GM18511 (cell line): ENCODE results near the gene CLDND2.
A peak's percentile ranks its signal among the peaks of the same experiment; 100 is the strongest.

Experiments used
- ATAC-seq: cut with Tn5 transposase; IDR thresholded peaks from one replicate; pipeline ENCODE4 v1.9.1; 2021; ENCODE audit warnings: mild to moderate bottlenecking, moderate library complexity; ENCODE audit not compliant: unreplicated experiment

CLDND2 gene

DNA sequence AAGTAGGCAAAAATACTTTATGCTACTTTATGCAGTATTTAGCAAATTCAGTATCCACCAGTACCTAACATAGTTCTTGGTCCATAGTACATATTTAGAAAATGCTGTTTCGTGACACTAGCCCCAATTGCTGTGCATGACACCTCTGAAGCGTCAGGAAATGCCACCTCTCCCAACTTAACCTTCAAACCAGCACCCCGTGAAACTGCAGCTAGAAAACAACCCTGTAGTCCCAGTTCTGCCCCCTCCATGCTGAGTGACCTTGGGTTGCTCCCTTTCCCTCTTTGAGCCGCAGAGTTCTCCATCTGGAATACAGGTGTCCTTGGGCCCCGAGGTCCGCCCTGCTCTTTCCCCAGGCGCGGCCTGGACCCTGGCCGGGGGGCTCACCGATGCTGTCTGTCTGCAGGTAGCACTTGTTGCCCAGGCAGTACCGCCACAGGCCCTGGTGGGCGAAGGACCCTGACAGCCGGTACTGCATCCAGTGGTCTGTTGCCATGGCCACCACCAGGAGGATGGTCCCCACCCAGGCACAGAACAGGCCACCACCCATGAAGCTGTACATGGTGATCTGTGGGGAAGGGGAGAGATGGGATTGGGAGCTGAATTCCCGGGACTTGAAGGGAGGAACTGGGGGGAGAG is 18.2 kb upstream of the CLDND2 start:
- ATAC-seq = no peak

DNA sequence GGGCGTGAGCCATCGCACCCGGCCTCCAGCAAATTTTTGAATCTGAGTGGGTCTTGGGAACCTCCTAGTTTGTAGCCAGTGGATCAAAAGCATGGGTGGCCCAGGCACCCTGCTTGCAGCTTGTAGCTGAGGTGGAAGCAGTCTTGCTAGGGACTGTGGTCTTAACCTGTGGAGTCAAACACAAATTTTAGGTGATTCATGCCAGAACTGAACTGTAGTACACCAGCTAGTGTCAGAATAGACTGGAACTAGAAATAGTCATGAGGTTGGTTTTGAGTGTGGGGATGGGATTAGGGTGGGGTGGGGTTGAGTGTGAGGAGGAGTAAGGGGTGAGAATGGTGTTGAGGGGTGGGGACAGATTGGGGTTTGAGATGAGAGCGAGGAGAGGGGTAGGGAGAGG is 13.2 kb upstream of the CLDND2 start:
- no peak for ATAC-seq

DNA sequence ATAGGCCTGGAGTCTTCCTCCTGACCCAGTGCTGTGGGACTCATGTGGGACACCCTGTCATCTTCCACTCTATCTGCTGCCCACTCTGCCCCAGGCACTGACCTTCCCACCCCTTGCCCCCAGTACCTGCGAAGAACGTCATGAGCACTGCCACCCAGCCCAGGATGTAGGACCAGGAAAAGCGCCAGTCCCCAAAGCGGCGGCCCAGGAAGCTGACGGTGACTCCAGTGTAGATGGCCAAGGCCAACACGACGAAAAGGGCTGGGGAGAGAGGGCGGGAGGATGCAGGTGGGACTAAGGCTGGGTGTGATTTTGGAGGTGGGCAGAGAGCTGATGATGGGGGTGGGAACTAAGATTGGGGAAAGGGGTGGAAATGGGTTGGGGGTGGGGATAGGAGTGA is 11.6 kb upstream of the CLDND2 start:
- no peak for ATAC-seq

DNA sequence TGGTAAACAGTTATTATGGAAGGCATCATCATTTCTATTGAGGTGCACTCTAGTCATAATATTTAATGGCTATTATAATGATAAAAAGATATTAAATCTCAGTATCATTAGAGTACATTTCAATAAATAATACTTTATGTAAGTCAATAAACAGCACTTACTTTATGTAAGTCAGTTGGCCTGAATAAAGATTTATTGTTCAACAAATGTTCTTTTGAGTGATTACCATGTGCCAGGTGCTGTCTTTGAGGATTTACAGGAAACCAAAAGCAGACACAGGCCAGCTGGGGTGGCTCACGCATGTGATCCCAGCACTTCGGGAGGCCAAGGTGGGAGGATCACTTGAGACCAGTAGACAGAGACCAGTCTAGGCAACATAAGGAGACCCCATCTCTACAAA is 8.6 kb upstream of the CLDND2 start:
- ATAC-seq = no peak

DNA sequence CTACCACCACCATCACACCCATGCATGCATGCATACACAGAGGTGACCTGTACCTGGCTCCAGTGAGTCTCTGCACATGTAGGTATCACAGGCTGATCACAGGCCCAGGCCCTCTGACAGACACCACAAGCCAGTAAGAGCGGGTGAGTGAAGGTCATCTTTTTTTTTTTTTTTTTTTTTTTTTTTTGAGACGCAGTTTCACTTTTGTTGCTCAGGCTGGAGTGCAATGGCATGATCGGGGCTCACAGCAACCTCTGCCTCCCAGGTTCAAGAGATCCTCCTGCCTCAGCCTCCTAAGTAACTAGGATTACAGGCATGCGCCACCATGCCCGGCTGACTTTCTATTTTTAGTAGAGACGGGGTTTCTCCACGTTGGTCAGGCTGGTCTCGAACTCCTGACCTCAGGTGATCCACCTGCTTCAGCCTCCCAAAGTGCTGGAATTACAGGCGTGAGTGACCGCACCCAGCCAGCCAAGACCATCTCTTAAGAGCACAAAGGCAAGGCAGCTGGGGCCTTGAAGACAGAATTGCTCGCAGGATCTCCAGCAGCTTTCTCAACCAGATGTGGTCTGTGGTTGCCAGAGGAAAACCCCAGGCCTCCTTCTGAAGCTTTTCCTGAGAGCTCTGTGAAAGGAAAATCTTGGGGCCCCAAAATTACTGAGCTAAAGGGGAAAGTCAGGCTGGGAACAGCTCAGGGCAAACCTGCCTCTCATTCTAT is 6.9 kb upstream of the CLDND2 start:
- no peak for ATAC-seq

DNA sequence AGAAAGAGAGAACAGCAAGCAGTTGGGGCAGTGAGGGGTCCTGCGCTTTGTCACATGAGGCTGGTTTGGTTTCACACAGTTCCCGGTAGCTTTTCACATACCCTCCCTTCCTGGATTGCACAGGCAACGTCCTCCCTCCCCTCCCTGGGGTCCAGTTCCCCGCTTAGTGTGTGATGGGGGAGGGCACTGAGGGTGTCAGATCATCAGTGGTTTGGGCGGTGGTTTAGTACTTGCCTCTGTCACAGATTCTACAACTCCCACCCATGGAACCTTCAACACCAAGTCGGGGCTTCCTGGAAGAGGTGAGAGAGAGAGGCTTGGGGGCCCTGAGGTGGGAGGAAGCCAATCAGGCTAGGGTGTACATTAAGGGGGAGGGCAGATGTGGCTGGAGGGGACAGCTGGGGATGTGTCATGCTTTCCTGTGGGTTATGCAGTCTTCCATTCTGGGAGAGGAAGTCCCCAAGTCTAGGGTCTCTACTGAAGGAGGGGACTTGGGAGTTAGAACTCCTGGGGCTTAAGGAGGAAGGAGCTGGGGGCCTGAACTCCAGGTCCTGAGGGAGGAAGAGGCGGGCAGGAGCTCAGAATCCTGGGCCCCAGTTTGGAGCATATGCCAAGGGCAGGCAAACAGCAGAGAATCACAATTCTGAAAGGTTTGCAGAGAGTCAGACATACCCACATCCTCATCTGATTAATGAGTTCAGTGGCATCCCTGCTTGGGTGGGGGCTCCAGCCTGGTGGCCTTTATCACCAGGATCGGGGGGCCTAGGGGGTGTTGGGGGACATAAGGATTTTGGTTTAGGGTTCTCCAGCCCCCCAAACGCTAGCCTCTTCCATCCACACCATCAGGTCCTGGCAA is 4.1 kb upstream of the CLDND2 start, which contains the start of gene NKG7:
Gene NKG7, minus strand, starts transcription at position 6 of the 856 bp plus-strand sequence. CDS start 119 bp downstream, outside the sequence.
- peak; percentile 60 for ATAC-seq

DNA sequence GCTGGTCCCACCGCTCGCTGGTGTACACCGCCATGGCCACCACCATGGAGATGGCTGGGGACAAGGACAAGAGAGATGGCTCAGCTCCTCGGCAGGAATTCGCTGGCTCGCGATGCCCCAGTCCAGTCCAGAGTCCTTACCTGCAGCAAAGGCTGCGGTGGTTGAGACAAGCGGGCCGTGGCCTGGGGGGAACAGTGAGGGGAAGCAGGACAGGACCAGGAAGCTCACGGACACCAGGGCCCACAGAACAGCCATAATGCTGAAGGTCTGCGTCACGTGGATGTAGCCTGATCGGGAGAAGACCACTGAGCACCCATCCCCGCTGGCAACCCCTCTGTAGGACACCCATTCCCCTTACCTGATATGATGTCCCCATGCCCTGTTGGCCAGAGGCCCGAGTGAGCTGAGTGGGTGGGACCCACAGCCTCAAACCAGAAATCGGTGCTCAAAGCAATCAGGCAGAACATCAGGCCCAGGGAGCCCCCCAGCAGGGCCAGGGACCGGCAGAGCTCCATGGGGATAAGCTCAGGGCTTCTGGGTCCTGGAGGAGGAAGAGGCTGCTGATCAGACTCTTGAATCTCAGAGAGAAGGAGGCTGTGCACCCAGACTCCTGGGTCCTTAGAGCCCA is 3.3 kb upstream of the CLDND2 start:
- no peak for ATAC-seq

DNA sequence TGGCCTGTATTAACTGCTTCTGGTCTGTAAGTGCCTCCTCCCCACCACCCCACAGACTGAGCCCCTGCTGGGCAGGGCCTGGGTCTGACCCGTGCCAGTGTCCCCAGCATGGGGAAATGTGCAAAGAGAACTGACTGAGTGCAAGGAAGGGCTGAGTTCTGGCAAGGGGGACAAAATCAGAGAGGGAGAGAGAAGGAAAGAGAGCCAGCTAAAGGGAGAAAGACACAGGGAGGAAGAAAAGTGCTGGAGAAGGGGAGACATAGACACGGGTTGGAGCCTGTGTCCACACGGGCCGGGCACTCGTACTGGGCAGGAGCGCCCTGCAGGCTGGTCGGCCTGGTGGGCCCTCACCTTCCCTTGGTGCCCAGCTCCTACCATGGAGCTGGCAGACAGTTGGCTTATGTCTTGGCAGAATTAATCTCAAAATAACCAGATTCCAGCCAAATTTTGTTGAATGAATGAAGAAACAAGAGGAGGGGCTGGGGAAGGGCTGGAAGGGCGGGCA is 2.4 kb upstream of the CLDND2 start:
- ATAC-seq = no peak

DNA sequence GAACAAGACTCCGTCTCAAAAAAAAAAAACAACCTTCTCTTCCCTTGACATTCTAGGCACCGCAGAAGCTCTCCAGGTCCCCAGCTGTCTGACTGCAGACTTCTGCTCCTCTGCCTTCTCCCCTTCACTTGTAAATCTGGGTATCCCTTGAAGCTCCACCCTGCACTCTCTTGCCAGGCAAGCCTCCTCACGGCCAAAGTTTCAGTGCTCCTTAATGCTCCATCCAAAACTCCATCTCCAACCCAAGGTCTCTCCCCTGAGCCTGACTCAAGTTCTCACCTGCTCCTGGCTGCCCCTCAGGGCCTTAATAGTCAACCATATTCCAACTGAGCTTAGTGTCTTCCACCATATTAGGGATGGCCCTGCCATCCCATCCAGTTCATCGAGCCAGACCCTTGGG is 1.4 kb upstream of the CLDND2 start:
- ATAC-seq = no peak

DNA sequence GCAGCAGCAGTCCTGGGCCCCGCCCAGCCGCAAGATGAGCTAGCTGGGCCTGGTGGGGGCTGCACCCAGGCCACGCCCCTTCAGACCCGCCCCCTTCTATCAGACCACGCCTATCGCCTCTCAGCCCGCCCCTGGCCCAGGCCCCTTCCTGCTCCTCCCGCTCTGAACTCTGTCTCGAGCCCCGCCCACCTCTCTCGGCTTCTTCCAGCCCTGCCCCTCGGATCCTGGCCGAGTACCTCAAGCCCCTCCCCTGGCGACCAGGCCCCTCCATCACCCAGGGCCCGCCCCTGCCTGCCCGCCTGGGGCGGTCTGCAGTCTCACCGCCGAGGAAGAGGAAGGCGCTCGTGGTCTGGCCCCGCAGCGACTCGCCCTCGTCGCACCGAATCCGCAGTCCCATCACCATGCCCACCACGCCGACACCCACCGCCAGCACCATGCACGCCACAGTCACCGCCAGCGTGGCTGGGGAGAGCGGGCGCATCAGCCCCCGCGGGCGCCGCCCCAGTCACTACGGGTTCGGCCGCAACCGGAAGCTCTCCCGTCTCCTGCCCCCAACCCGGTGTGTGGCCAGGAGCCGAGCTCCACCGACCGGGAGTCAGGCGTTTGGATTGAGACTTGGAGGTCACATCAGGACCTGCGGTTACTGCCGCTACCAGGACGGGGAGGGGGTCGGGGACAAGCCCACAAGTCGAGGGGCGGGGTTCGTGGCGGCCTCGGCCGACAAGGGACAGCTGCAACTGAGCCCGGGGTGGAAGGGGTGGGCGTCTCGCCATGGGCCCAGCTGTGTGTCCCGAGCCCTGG is 1.0 kb downstream of the CLDND2 start:
- ATAC-seq = peak; percentile 78

DNA sequence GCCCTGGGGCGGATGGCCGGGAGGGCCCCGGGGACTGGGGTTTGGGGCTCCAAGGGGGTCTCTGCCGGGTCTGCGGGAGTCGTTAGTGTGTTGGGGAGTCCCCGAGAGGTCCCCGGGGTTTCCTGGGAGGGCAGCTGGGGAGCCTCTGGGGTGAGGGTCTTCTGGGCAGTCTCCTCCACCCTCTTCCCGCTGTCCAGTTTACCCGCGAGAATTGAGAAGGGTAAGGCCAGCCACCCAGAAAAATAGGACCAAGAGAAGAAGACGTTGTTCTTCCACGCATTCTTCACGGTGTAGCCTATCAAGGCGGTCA is 1.6 kb downstream of the CLDND2 start:
- peak; percentile 20 for ATAC-seq

DNA sequence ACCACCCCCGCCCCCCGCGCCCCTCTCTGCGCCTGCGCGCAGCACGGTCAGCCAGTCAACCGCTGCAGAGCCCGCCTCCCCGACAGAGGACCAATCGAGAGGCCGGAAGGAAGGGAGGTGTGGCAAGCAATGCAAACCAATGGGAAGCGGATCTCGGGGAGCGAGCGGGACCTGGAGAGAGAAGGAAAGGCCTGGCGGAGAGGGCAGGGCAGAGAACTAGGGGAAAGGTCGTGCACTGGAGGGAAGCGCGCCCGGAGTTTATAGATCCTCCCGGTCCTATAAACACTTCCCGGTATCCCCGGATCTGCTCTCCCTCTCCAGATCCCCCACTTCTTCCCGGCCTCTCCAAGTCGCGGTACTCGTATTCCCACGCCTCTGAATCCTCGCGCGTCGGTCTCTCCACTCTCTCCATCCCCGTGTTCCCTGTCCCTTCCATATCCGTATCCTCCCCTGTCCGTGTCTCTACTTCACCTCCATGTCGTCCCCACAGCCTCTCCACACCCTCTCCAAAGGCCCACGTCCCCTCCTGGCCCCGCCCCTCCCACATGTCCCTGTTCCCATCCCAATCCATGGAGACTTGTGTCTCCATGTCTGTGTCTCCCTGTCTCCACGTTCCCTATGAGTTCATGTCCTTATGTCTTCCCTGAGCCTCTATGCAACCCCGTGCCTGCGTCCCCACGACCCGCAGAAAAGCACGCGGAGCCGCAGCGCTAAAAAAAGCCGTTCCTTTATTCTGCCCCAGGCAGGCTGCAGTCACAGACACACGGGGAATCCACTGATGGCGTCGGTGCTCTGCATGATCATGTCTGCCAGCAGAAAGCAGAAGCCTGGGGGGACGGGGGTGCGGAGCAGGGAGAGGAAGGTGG is 2.2 kb downstream of the CLDND2 start:
- ATAC-seq = peak; percentile 12

DNA sequence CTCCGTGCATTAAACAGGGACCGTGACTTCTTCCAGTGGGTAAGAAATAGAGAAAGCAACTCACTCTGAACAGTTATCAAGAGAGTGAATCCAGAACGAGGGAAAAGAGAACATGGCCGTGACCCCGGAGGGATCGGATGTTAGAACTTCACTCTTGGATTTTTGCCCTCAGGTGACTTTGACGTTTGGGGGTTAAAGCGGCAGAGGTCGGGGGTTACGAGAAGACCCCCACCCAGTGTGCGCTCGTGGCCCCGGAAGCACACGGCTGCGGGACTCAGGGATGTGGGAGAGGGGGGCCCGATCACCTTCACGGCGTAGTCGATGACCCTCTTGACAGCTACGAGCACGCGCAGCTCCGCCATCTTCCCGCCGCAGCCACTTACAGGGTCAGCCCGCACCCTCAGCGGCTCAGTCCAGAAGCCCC is 2.8 kb downstream of the CLDND2 start, which contains the start of gene ETFB:
Gene ETFB, minus strand, starts transcription at position 424 of the 424 bp plus-strand sequence. Its CDS starts 62 bp downstream, at position 362.
- ATAC-seq = no peak

DNA sequence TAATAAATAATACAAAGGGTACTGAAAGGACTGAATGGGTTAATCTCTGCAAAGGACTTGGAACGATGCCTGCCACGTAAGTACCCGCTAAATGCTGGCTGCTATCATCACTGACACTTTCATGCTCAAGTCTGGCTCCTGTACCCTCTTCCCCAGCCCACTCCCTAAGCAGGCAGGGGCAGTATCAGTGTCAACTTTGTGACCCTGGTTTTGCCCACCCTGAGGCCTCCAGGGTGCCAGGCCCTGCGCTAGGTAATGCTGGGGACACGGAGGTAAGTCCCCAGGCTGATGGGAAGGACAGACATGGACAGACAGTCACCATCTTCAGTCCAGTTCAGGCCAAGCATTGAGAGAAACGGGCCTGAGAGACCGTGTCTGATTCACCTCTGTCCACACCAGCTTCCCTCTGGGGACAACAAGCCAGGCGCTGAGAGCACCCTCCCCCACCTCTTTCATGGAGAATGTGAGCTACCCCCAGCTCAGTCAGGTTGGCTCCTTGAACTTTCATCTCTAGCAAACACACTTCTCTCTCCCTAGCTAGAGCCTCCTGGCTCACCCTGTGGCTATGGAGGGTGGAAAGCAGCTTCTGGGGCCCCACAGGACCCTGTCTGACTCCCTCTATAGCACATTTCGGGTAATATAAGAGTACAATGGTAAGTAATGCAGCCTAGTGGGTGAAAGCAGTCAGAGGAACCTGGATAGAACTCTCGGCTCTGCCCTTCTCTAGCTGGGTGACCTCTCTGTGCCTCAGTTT is 3.4 kb downstream of the CLDND2 start:
- ATAC-seq = no peak

DNA sequence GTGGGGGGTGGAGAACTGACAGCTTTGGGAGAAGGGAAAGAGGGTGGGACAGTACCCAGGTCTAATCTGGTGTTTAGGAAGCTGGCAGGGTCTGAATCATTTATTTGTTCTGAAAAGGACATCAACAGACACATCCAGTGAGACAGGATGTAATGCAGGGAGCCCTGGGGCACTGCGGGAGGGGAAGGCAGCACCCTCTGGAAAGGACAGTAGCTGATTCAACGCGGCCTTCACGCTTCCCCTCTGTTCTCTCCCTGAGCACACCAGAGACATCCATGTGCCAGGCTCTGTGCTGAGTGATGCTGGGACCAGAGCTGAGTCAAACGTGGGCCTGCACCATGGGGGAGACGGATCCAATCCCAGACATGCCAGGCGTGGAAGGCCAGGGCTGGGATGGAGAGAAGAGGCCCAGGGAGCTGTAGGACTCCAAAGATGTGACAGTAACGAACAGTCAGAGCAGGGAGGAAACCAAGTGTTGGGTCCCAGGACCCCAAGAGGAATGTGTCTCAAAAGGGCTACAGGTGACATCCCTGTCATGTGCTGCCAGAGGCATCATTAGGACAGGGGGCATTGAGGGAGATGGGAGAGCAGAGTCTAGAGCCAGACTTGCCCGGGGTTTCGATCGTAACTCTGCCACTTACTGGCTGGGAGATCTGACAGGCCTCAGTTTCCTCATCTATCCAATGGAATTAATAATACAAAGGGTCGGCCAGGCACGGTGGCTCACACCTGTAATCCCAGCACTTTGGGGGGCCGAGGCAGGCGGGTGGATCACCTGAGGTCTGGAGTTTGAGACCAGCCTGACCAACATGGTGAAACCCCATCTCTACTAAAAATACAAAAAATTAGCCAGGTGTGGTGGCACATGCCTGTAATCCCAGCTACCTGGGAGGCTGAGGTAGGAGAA is 4.3 kb downstream of the CLDND2 start:
- ATAC-seq = no peak

DNA sequence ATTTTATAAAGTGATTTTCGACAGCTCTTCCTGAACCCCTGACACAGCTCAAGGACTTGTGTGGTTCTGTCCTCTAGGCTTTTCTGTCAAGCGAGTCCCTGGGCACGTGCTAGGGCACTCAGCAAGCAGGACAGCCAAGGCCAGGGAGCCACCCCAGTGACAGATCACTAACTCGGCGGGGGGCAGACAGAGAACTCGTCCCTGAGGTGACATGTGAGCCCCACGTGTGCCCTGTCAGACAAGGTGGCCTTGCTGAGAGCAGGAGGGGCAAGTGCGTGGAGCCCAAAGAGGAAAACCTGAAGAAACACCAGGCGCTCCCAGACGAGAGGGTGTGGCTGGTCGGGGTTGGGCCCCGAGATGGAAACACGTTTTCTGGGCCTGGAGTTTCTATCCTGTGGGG is 7.6 kb downstream of the CLDND2 start:
- no peak for ATAC-seq

DNA sequence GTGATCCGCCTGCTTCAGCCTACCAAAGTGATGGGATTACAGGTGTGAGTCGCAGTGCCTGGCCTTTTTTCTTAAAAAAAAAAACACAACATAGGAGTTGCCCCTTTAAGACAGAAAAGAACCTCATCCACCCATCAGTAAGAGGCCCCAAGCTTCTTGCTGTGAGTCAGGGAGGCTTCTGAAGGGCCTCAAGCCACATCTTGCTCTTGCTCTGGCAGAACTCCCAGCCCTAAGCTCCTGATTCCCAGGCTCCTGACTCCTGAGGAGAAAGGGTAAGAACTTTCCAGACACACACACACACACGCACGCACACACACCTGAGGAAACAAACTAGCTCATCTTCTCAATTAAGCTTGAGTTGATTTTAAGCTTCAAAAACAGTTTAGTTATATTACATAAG is 9.5 kb downstream of the CLDND2 start:
- no peak for ATAC-seq

DNA sequence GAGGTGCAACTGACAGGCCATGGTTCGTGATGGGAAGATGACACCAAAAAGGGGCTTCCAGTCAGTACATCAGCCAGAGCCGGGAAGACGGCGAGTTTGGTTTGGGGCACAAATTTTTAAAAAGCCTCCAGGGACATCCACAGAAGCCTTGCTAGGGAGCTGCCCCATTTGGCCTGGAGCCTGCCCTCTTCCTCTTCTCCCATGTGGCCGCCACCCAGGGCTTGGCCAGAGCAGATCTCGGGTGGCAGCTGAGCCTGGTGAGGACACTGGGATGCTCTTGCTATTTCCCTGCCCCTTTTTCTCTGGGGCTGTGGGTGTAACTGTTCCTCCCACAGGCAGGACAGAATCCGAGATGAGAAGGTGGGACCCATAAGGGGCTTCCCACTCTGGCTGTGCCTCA is 10.9 kb downstream of the CLDND2 start:
- no peak for ATAC-seq
